ENCODE data around the gene CYP2R1. TPM values are rescaled to one million over a fixed set of nuclear protein-coding genes. Genes with fewer than 3 reads are reported as not detected.

Gene CYP2R1, protein sequence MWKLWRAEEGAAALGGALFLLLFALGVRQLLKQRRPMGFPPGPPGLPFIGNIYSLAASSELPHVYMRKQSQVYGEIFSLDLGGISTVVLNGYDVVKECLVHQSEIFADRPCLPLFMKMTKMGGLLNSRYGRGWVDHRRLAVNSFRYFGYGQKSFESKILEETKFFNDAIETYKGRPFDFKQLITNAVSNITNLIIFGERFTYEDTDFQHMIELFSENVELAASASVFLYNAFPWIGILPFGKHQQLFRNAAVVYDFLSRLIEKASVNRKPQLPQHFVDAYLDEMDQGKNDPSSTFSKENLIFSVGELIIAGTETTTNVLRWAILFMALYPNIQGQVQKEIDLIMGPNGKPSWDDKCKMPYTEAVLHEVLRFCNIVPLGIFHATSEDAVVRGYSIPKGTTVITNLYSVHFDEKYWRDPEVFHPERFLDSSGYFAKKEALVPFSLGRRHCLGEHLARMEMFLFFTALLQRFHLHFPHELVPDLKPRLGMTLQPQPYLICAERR
- polyA plus RNA-seq (2012; ENCODE audit: low read depth, missing spikeins) = 0.95 TPM

DNA sequence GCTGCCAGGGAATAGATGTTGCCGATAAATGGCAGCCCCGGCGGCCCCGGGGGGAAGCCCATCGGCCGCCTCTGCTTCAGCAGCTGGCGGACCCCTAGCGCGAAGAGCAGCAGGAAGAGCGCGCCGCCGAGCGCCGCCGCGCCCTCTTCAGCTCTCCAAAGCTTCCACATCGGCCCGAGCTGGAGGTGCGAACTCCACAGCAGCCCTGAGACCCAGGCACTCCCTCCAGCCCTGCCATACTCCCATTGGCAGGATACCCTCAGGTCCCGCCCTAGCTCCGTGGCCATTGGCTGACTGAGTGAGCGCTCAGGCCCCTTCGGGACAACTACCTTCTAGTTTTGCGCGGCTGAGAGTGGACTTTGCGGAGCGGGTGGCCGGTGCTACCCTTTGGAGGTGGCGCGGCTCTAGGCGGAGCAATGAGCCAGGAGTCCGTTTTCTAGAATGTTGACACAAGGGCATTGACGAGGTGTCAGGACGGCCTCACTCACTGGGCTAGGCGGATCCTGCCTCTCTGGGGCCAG, at the start of gene CYP2R1:
CYP2R1 (minus strand) TSS at position 196 of the 521 bp plus-strand sequence; CDS start at position 170, 26 bp downstream.
- TF ChIP-seq POLR2AphosphoS5 (IDR thresholded peaks at IDR 0.05; ENCODE audit: low read depth, low read length) (no peak), POU2F2 (IDR thresholded peaks at IDR 0.05; ENCODE audit: low read depth, low read length) (no peak), PAX5 (IDR thresholded peaks at IDR 0.05; ENCODE audit: insufficient read depth, low read length, severe bottlenecking) (no peak), SPI1 (IDR thresholded peaks at IDR 0.05; ENCODE audit: low read depth, low read length) (no peak), POLR2A (IDR thresholded peaks at IDR 0.05; ENCODE audit: low read depth, low read length) (no peak), TAF1 (IDR thresholded peaks at IDR 0.05; ENCODE audit: low read depth, low read length) (no peak)
- no peak for FAIRE-seq
- peak; percentile 59 for DNase-seq (ENCODE audit: insufficient read length, low spot score)

DNA sequence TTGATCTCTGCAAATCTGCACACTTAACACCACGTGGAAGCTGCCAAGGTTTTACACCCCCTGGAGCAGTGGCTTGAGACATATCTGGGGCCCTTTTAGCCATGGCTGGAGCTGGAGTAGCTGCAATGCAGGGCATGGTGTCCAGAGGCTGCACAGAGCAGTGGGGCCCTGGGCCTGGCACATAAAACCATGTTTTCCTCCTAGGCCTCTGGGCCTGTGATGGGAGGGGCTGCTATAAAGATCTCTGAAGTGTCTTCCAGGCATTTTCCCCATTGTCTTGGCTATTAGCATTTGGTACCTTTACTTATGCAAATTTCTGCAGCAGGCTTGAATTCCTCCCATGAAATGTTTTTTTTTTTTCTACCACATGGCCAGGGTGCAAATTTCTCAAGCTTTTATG, 46.9 kb upstream of the CYP2R1 start:
- FAIRE-seq = no peak
- DNase-seq (ENCODE audit: insufficient read length, low spot score) = no peak
- TF ChIP-seq TAF1 (IDR thresholded peaks at IDR 0.05; ENCODE audit: low read depth, low read length) (no peak), POU2F2 (IDR thresholded peaks at IDR 0.05; ENCODE audit: low read depth, low read length) (no peak)

DNA sequence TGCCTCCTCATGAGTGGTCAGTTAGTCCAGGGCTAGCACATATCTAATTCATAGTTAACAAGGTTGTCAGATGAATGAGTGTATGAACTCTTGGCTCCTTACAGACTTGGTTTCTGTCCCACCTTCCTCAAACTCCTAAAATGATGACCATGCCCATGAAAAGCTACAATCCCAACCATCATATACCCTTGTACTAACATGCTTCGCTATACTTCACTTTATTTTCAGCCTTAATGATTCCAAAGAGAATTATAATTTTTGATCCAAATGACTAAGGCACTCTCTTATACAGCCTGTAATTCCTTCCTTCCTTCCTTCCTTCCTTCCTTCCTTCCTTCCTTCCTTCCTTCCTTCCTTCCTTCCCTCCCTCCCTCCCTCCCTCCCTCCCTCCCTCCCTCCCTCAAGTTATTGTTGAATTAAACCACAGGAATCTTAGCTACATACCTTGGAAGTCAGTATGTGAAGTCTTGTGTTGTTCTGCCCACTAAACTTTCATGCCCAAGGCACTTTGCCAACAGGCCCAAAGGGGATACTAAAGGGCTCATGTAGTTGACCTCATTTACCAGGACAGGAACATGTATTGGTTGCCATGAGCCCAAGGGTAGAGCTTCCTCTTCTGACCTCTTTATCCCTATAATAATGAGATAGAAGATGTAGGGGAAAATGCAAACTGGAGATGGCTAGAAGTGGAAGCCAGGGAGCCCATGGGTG, 42.8 kb upstream of the CYP2R1 start:
- TF ChIP-seq POLR2A (IDR thresholded peaks at IDR 0.05; ENCODE audit: low read depth, low read length) (no peak), SPI1 (IDR thresholded peaks at IDR 0.05; ENCODE audit: low read depth, low read length) (no peak), PAX5 (IDR thresholded peaks at IDR 0.05; ENCODE audit: insufficient read depth, low read length, severe bottlenecking) (no peak), TAF1 (IDR thresholded peaks at IDR 0.05; ENCODE audit: low read depth, low read length) (no peak), POLR2AphosphoS5 (IDR thresholded peaks at IDR 0.05; ENCODE audit: low read depth, low read length) (no peak), POU2F2 (IDR thresholded peaks at IDR 0.05; ENCODE audit: low read depth, low read length) (no peak)
- FAIRE-seq (no peak), DNase-seq (ENCODE audit: insufficient read length, low spot score) (no peak)

DNA sequence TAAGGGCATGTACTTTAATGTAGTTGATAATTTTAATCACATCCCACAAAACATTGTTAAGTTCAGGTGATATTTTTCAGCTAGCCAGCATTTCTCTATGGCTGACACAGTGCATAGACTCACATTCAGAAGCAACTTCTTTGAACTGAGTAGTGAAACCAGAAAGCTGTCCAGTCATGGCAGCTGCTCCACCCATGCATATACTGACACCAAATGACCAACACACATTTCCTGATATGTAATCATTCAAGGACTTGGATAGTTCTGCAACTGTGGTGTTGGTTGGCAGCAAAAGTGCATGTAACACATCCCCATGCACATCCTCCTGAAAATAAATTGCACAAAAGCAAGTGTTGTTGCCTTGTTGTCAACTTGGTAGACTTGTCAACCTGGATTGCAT, 40.4 kb upstream of the CYP2R1 start:
- TF ChIP-seq PAX5 (IDR thresholded peaks at IDR 0.05; ENCODE audit: insufficient read depth, low read length, severe bottlenecking) (no peak), SPI1 (IDR thresholded peaks at IDR 0.05; ENCODE audit: low read depth, low read length) (no peak), POLR2A (IDR thresholded peaks at IDR 0.05; ENCODE audit: low read depth, low read length) (no peak)
- DNase-seq (ENCODE audit: insufficient read length, low spot score) (no peak), FAIRE-seq (no peak)

DNA sequence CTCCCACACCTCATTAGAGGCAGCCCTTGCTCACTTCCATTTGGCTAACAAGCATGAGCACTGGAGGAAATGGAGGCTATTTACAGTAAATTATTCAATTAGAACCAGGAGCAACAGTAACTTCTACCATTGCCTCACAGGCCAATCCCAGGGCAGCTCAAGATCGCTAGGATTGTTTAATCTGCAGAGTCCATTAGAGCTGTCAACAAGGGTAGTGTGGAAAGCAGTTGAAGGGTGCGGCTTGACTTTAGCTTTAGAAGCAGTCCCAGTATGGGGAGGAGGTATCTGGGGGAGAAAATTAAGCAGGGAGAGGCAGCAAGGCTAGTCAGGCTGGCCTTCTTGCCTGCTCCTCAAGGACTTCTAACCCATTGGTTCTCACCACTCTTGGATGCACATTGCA, 38.3 kb upstream of the CYP2R1 start:
- FAIRE-seq (no peak), DNase-seq (ENCODE audit: insufficient read length, low spot score) (no peak)
- TF ChIP-seq SPI1 (IDR thresholded peaks at IDR 0.05; ENCODE audit: low read depth, low read length) (no peak), POLR2A (IDR thresholded peaks at IDR 0.05; ENCODE audit: low read depth, low read length) (no peak), TAF1 (IDR thresholded peaks at IDR 0.05; ENCODE audit: low read depth, low read length) (no peak), POU2F2 (IDR thresholded peaks at IDR 0.05; ENCODE audit: low read depth, low read length) (no peak), POLR2AphosphoS5 (IDR thresholded peaks at IDR 0.05; ENCODE audit: low read depth, low read length) (no peak), PAX5 (IDR thresholded peaks at IDR 0.05; ENCODE audit: insufficient read depth, low read length, severe bottlenecking) (no peak)

DNA sequence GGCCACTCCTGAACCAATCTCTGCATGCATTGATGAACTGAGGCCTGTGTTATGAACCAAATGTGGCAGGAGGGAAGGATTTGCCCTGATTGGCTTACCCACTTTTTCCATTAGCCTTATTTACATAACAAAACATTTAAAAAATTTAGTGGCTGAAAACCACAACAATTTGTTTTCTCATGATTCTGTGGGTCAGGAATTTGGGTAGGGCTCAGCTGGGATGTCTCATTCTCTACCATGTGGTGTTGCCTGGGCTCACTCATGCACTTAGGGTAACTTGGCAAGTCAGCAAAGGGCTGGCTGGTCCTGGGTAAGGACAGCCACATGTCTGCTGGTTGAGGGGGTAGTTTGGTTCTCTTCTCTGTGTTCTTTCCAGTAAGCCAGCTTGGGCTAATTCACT, 35.1 kb upstream of the CYP2R1 start:
- no peak for FAIRE-seq
- TF ChIP-seq TAF1 (IDR thresholded peaks at IDR 0.05; ENCODE audit: low read depth, low read length) = no peak
- TF ChIP-seq PAX5 (IDR thresholded peaks at IDR 0.05; ENCODE audit: insufficient read depth, low read length, severe bottlenecking) = no peak
- TF ChIP-seq POLR2A (IDR thresholded peaks at IDR 0.05; ENCODE audit: low read depth, low read length) = no peak
- no peak for TF ChIP-seq SPI1 (IDR thresholded peaks at IDR 0.05; ENCODE audit: low read depth, low read length)
- TF ChIP-seq POU2F2 (IDR thresholded peaks at IDR 0.05; ENCODE audit: low read depth, low read length) = no peak
- TF ChIP-seq POLR2AphosphoS5 (IDR thresholded peaks at IDR 0.05; ENCODE audit: low read depth, low read length) = no peak

DNA sequence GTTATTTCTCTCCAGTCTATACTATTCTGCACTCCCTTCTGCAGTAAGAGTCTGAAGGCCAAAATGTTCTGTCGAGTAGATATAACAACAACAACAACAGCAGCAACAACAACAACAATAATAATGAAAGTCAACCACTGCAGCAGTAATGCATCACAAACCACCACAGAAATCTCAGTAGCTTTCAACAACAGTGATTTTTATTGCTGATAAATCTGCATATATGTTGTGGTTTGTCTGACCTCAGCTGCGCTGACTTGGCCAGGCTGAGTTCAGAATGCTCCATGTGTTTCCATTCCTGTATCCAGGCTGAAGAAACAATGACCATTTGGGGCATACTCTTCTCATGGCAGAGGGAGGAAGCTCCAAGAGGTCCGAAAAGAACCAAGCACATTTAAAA, 32.3 kb upstream of the CYP2R1 start:
- DNase-seq (ENCODE audit: insufficient read length, low spot score) = no peak
- FAIRE-seq = no peak
- no peak for TF ChIP-seq POU2F2 (IDR thresholded peaks at IDR 0.05; ENCODE audit: low read depth, low read length)
- TF ChIP-seq TAF1 (IDR thresholded peaks at IDR 0.05; ENCODE audit: low read depth, low read length) = no peak
- TF ChIP-seq POLR2AphosphoS5 (IDR thresholded peaks at IDR 0.05; ENCODE audit: low read depth, low read length) = no peak
- TF ChIP-seq POLR2A (IDR thresholded peaks at IDR 0.05; ENCODE audit: low read depth, low read length) = no peak
- no peak for TF ChIP-seq PAX5 (IDR thresholded peaks at IDR 0.05; ENCODE audit: insufficient read depth, low read length, severe bottlenecking)
- no peak for TF ChIP-seq SPI1 (IDR thresholded peaks at IDR 0.05; ENCODE audit: low read depth, low read length)

More for the DNA sequence above, 35.1 kb upstream of the CYP2R1 start:
- no peak for DNase-seq (ENCODE audit: insufficient read length, low spot score)

DNA sequence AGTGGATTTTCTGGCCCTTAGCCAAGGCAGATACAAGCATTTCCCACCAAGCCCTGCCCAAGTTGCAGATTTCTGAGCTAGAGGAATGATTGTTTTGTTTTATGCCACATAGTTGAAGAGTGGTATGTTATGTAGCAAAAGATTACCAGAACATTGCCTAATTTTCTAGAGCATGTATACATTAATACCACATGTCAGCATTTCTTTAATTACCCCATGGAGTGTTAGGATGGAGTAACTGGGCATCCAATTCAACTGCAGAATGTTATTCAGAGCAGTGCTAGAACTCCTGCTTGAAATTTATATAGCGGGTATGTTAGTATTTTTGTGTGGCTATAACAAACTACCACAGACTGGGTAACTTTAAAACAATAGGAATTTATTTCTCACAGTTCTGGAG, 24.4 kb upstream of the CYP2R1 start:
- DNase-seq (ENCODE audit: insufficient read length, low spot score) = no peak
- no peak for FAIRE-seq
- TF ChIP-seq POLR2AphosphoS5 (IDR thresholded peaks at IDR 0.05; ENCODE audit: low read depth, low read length) = no peak
- no peak for TF ChIP-seq SPI1 (IDR thresholded peaks at IDR 0.05; ENCODE audit: low read depth, low read length)

DNA sequence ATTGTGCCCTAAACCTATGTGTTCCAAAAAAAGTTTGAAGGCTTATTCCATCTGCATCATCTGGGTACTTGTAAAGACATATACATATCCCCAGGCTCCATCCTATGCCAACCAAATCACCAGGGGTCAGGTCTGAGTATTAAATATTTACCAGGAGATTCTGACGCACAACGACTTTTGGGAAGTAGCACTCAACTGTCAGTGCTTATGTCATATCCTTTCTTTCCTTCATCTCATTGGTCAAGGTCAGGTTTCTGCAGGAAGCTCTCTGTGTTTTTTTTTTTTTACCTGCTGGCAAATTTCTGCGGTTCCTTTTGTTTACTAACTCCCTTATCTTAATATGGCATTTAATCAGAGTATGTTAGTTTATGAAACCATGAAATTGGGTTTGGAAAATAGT, 22.5 kb upstream of the CYP2R1 start:
- FAIRE-seq (no peak), DNase-seq (ENCODE audit: insufficient read length, low spot score) (no peak)
- TF ChIP-seq POLR2A (IDR thresholded peaks at IDR 0.05; ENCODE audit: low read depth, low read length) (no peak), POLR2AphosphoS5 (IDR thresholded peaks at IDR 0.05; ENCODE audit: low read depth, low read length) (no peak), SPI1 (IDR thresholded peaks at IDR 0.05; ENCODE audit: low read depth, low read length) (no peak), PAX5 (IDR thresholded peaks at IDR 0.05; ENCODE audit: insufficient read depth, low read length, severe bottlenecking) (no peak), POU2F2 (IDR thresholded peaks at IDR 0.05; ENCODE audit: low read depth, low read length) (no peak), TAF1 (IDR thresholded peaks at IDR 0.05; ENCODE audit: low read depth, low read length) (no peak)

Data from GM12891 (cell line).